Germinal center (tissue), 1 donor: ENCODE measurements around the gene CFAP54.
"Not testable (repeated sequence)": the region's sequence is repeated elsewhere in the genome, so short reads cannot be mapped to it uniquely, and the experiment has no call there.

ENCODE experiments used
- DNase-seq: peaks from one replicate; pipeline ENCODE4 v3.0.0; 2012; ENCODE audit warnings: mixed read lengths, low spot score

The CFAP54 gene

DNA sequence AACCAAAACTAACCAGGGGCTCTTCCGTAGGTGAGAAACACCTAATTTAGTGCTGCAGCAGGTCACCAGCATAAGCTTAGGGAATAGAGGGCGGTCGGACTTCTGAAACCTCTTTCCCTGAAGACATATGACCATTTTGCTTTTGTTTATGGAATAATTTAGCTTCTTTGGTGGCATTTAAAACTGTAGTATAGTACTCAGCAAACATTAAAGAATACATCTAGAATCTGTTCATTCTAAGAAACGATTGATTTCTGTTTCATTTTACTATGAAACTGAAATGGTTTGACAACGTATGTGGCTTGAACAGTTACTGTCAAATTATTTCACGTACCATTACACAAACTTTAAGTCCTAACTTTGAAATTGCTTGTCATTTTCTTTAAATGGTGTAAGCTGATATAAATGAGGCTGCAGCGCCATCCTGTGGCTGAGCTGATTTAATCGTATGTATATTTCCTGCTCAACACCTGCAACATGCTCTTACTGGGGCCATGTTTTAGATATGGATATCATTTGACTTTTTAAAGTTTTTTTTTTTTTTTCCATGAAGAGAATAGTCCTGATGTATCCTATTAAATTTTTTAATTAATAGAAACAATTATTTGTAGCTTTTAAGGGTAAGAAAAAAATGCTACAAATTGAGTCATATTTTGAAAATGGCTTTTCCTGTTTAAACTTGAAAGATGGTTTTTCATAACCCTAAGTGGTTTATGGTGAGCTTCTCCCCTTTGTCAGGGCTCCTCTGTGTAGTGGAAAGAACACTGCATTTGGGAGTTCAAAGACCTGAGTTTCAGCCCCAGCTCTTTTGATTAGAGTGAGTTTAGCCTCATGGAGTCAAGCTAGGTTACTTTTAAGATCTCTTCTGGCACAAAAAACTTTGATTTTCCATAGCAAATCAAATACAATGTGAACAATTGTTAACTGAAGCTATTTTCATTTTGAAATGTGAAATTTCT, 27.4 kb downstream of the CFAP54 start:
- DNase-seq = peak; percentile 51

DNA sequence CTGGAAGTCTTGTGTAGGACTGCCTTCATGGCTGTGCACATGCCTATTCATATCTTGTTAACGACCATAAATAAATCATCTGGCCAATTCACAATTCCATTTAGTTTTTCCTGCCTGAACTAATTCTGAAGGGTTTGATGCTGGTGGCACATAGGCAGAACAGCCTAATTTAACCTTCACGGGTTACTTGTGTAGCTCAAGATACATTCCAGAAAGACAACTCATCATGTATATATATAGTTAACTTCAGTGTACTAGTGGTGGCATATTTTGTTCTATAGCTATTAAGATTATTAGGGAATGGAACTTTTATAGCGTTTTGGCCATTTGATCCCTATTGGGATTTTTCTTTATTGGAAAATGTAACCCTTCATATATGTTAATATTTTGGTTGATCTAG, 31.4 kb downstream of the CFAP54 start:
- DNase-seq = no peak

DNA sequence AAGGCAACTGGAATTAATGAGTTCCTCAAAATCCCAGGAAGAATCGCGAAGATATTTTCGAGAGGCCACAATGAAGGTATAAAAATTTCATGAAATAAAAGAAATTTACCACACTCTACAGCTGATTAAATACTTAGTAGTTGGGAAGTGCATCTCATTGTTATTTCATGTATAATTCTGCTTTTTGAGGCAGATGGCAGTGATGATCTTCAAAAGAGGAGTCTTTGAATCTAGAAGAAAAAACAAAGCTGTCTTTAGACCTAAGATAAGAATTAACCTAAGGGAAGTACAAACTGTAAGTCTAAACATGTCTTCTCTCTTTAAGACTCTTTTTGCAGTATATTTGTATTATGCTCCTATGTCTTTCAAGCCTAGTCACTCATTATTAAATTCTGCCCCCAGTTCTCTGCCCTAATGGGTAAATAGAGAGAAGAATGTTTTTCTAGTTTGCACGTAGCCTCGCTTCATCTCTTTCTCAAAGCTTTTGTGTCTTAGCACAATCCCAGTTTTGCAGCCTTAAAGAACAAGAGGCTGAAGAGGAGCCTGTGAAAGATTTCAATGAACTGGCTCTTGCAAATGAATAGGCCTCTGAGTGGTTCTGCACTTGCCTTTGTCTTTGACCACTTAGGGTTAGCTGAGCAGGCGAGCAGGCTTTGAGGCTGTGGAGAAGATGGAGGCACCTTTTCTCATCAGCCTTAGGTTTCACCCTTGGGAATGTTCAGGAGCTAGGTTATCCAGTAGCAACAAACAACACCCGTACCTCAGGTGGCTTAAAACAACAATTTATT, 32.7 kb downstream of the CFAP54 start:
- DNase-seq = no peak

DNA sequence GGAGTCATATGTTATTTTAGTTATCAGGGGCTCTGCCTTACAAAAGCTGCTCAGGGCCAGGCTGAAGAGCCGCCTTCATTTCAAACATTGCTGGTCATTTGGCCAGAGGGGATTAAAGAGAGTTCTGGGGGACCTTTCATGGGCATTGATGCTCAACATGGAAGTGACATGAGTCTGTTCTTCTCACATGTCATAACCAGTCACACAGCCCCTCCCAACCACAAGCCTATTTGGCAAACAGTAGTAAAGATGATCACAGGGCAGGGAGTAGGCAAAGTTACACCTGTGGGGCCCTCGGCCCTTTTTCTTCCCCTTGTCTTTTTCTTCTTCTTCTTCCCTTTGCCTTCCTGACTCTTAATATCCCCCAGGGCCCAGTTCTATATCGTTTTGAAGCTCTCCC, 33.3 kb downstream of the CFAP54 start:
- DNase-seq = no peak

DNA sequence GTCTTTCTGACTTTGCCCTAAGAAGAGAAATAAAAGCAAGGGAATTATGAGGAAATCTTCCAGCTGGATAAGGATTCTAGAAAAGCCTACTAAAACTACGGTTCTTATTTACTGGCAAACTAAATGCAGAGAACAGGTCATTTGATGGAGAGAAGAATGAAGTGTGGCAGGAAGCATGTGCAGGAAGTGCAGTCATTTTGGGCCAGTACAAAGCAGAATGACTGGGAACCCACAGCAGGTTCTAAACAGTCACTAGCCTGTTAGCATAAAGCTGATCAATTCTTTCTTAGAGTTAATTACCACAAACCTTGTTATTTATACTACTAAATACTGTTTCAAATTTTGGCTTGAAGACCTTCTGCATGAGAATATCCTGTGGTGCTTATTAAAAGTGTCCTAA, 36.7 kb downstream of the CFAP54 start:
- DNase-seq = no peak

DNA sequence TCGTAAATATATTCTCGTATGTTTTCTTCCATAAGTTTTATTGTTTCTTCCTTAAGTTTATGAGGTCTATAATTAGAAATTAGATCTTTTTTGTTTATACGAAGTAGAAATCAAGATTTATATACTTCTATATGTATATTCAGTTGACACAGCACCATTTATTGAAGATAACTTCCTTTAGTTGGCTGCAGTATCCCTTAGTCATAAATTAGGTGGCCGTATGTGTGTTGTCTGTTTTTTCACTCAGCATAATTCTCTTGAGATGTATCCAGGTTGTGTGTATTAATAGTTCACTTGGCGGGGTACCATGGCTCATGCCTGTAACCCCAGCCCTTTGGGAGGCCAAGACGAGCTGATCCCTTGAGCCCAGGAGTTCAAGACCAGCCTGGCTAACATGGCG, 40.5 kb downstream of the CFAP54 start:
- no peak for DNase-seq

DNA sequence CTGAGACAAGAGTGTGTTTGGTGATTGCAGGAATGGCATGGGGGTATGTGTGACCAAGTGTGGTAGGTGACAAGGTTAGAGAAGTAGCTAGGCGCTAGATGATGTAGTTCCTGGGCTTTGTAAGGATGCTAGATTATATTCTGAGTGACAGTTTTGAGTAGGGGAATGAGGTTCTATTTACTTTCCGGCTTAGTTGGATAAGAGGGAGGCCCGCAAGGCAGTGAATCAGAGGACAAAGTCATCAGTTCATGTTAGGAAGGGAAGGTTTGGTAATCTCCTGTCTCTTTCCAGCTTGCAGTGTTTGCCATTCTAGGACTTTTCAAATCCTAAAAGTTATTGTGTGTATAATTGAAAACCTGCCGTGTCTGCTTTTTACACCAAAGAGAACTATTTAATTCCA, 45.0 kb downstream of the CFAP54 start:
- DNase-seq = no peak

DNA sequence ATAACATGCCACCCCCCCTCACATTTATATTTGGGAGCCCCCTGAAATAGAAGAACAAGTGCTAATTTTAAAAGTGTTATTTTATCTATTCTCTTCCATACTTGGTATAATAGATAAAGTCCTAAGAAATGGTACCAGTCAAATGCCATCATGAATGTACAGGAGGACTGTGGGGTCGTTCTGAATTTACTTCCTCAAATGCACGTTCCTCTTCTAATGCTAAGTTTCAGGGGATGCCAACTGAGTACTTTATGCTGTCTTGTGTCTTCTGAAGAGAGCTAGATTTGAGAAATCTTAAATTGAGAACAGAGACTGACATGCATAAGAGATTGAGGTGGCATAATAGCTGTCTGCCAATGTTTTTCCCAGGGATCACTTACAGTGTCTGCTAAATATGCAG, 59.0 kb downstream of the CFAP54 start:
- DNase-seq = no peak

DNA sequence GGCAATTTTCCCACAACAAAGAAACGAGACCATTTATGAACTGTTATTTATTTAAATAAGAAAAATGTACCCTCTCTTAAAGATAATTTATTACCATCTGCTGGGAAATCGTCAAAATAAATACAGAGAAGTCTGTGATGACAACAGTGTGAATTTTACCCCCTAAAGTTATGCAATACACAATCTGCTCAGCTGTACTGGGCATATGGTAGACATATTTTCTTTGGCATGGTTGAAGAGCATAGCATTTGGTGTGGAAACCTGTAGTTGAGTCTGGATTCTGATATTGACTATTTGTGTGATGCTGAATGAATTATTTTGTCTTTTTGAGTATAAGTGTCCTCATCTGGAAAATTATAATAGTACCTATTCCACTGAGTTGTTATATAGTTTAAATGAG, 60.0 kb downstream of the CFAP54 start:
- no peak for DNase-seq

DNA sequence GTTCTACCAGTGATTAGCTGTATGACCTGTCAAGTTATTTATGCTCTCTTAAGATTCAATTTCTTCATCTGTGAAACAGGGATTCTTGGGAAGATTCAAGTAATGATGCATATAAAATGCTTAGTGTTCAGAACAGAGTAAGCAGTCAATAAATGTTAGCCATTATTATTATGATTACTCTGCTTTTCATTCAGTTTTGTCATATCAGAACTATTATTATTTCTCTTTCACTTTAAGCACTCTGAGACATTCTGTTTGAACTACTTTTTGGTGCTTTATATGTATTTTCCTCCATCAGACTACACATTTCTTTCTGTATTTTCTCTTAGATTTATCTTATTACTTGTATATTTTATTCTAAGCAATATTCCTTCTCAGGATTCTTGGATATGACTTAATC, 81.2 kb downstream of the CFAP54 start:
- DNase-seq = no peak

DNA sequence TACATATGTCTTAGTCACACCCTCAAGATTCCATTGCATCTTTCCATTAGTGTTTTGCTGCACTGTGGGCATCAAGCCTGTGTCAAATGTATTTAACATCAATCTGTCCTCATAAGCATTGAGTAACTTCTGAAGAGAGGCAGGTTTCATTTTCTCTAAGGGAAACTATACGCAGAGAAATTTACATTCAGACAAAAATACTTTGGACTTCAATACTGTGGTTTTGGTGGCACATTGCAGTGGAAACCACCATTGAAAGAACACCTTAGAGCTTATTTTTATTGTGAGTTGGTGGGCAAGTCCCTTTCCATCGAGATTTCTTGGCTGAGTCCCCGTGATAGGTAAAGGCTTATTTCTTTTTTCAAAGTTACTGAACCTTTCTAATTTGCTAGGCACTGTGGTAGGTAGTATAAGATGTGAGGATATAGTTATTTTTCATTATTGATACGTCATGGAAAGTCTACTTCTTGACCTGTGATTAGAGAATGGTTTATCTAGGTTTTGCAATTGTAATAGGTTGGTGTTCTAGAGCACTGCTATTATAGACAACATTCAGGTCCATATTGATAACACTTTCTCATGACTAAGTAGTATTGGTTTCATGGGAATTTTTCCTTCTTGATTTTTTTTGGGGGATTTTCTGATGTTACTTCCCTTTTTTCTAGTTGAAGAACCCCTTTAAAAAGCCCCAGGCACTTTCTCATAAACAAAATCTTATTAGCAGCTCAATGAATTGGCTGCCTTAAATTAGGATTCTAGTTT, 81.9 kb downstream of the CFAP54 start:
- DNase-seq = peak; percentile 11

DNA sequence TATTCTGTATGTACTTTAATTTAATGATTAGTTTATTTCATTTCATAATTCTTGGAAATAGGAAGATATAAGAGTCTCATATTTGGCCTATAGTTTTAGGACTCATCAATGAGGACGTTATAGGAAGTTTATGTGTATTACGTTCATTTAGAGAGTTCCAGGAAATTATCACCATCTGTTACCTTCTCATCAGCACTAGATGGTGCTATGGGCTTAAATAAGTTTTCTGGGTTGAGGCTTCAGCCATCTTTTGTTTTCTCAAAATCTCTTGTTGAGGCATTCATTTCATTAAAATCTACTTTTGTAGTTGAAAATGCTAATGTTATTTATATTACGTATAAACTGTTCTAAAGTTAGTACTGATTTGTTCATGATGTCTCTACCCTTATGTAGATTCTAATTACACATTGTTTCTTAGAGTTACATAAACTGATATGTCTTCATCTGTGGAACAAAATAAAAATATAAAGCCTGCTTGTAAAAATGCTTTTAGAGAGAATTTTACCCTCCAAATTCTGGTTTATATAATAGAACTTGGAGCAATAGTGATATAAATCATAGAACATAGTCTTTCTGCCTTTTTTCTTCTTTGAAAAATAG, 89.2 kb downstream of the CFAP54 start:
- DNase-seq = peak; percentile 31

DNA sequence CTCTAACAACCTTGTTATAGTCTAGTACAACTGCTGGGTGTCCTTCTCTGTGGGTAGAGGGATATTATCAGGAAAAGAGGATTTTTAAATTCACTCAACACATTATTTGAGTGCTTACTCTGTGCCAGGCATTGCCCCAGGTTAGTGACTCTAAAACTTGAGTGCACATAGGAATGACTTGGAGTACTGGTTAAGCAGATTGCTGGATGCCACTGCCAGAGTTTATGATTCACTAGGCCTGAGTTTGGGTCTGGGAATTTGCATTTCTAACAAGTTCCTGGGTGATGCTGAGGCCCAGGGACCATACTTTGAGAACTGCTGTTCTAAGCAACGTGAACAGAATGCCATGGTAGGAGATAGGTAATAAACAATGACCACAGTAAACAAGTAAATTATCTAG, 96.6 kb downstream of the CFAP54 start:
- DNase-seq = no peak

DNA sequence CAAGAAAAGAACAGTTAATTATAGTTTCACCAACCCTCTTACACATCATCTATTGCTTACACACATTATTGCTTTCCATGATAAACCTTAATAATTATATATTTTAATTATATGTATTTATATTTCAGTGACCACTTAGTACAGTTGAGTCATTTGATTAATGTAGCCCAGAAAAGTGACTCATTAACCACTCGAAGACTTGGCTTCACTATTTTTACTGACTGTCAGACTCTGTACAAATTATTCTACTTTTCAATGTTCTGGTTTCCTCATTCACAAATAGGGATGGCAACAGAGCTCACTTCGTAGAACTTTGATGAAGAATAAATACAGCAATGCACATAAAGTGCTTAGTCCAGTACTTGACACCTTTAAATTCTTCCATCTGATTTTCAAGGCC, 98.3 kb downstream of the CFAP54 start:
- DNase-seq = no peak

DNA sequence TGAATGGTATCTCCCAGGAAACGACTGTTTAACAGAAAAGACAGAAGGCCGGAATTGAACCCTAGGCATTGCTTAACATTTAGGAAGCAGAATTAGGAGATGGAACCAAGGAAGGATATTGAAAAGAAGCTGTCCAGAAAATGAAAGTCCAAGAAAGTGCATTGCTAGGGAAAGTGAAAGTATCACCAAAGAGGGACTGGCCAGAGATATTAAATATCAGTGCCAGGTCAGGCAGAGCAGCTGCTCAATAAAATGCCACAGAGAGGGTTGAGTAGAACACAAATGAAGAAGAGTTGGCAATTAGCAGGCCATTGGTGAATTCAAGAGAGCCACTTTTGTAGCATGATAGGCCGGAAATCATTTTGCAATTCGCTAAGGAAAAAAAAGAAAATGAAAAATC, 101.6 kb downstream of the CFAP54 start:
- no peak for DNase-seq

DNA sequence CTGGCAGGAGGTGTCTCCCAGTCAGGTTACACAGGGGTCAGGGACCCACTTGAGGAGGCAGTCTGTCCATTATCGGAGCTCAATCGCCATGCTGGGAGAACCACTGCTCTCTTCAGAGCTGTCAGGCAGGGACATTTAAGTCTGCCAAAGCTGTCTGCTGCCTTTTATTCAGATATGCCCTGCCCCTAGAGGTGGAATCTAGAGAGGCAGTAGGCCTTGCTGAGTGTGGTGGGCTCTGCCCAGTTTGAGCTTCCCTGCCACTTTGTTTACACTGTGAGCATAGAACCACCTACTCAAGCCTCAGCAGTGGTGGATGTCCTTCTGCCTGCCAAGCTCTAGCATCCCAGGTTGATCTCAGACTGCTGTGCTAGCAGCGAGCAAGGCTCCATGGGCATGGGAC, 115.0 kb downstream of the CFAP54 start:
- DNase-seq = not testable (repeated sequence)

DNA sequence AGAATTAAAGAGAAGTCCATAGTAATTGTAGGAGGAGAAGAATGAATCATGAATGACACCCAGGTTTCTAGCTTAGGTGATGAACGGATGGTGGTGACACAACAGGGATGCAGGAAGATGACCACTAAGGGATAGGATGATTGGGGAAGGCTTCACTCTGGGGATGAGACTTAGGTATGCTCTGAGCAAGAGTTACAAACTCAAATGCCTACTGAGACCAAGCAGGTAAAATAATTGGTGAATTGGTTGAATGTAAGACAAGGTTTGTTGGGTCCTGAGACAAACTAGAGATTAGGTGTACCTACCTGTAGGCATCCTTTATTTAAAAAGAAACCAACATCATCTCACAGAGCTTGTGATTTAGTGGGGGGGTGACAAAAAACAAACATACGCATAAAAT, 116.3 kb downstream of the CFAP54 start:
- DNase-seq = no peak

DNA sequence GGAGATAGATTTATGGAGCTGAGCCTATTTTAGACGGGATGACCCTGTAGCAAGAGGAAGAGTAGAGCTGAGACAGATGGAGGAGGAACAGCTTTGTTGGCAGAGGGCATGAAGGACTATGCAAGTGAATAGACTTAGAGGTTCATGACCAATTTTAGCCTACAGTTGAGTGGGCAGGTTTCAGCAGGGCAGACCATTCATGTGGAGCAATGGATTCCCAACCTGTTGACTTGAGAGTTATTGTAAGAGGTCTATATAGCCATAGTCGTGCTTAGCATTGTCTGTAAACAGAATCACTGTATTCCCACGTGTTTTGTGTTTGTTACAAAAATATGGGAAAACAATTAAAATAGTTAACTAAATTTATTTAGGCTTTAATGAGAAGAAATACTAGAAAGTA, 116.8 kb downstream of the CFAP54 start:
- DNase-seq = no peak

DNA sequence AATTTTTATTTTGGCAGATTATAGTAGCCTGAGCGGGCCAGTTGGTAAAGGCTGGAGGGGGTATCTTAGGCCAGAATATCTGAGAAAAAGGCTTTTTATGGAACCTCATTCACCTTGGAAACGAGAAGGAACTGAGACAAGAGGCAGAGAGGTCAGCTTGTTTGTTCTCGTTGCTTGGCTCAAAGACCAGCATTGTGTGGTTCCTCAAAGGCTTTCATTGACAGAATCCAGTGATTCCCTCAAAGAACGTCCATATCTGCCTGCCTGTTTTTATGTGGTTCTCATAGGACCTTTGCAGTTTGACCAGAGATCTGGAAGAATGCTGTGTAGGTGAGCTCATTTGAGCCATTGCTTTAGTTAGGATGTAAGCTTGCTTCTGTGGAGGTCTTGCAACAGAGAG, 117.3 kb downstream of the CFAP54 start:
- DNase-seq = no peak

DNA sequence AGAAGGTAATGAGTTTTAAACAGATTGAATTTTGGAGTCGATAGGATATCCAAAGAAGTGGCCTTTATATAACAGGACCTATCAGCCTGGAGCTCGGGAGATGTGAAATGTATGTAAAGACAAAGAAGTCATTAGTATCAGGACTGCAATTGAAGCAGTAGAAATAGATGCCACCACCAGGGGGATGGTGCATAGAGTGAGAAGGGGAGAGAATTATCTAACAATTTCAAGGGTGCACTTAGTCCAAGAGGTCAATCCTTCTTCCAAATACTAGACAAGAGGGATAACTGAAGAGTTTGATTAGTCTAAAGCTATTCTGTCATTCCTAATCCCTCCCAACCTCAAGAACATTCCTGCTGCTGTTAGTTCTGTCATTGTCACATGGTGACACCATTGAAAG, 127.8 kb downstream of the CFAP54 start:
- DNase-seq = no peak

DNA sequence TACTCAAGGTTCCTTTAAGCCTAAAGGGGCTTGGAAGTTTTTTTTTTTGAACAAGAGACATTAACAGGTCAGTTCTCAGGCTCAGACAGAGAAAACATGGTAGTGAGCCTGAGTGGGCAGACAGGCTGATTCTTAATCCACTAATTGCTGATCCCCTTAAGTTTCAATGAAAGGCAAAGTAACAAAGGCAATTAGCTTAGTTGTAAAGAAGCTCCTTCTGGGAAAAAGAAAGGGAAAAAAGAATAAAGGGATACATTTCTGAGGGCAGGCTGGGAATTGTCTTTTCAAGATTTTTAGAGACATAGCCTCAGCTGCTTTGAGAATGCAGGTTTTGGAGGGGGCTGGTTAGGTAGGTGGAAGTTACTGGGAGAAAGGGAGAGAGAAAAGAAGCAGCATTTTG, 133.8 kb downstream of the CFAP54 start:
- no peak for DNase-seq

DNA sequence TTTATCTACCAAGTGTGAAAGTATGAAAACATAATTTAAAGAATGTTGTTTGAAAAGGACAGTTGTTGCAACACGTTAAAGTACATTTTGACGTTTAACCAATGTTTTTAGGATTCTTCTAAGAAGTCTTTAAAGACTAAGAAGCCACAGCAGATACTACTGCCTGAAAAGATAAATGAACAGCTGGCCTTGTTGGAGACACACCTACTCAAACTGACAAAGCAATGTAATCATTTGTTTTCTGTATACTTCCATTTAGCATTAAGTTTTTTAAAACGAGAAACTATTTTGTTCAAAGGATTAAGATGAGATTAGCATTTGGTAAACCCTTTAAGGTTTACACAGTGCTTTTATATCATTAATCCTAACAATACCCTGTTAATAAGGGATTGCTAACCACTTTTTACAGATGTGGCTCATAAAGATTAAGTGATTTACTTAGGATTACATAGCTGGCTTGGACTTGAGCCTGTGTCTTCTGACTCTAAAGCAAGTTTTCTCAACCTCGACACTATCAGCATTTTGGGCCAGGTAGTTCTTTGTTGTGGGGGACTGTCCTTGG, 134.4 kb downstream of the CFAP54 start:
- no peak for DNase-seq
